Panc1 (cell line): Measurements from ENCODE around the gene TACC2. TPM values are rescaled to one million over a fixed set of nuclear protein-coding genes. Genes with fewer than 3 reads are reported as not detected.

ENCODE experiments used
- ATAC-seq: fragments of 200-7000 bp; cut with Tn5 transposase; 2 replicates; pipeline ENCODE4 v1.9.1; 2020; ENCODE audit warnings: mild to moderate bottlenecking, moderate library complexity
- BruUV-seq: library from RNA; stranded (reverse); fragments of 400-500 nt; replicated peaks from 2 replicates; lab custom pipeline; 2021; lab: Mats Ljungman, UMichigan
- CTCF ChIA-PET: fragments of 300-600 bp; sonication (Branson Sonifier 250); formaldehyde crosslinking; loops from one replicate; lab custom pipeline; 2022; ENCODE audit warnings: antibody characterized with exemption; lab: Charles Lee
- POLR2A ChIA-PET: fragments of 300-600 bp; sonication (Branson Sonifier 250); formaldehyde crosslinking; loops from one replicate; lab custom pipeline; 2022; ENCODE audit warnings: antibody characterized with exemption; lab: Charles Lee
- DNase-seq: peaks from one replicate; pipeline ENCODE4 v3.0.0-alpha.2; 2010; ENCODE audit warnings: low read depth, low spot score
- H3K27ac ChIP-seq: 2 replicates; pipeline ENCODE4 v1.5.1; 2011; ENCODE audit warnings: mild to moderate bottlenecking, low read length, inconsistent platforms
- H3K27me3 ChIP-seq: fragments of 200-500 bp; sonication (Bioruptor generic); 2 replicates; pipeline ENCODE4 v1.6.0; 2014; ENCODE audit warnings: low read length, inconsistent platforms; ENCODE audit not compliant: control insufficient read depth, insufficient read depth
- H3K36me3 ChIP-seq: fragments of 200-500 bp; sonication (Bioruptor generic); 2 replicates; pipeline ENCODE4 v1.5.1; 2014; ENCODE audit warnings: inconsistent platforms, mild to moderate bottlenecking, low read length, moderate library complexity; ENCODE audit not compliant: control insufficient read depth, insufficient read depth
- H3K4me1 ChIP-seq: 2 replicates; pipeline ENCODE4 v1.5.1; 2011; ENCODE audit warnings: inconsistent platforms, mild to moderate bottlenecking, low read length, moderate library complexity; ENCODE audit not compliant: control insufficient read depth, insufficient read depth
- H3K4me3 ChIP-seq, 2 experiments: 2 replicates each; pipeline ENCODE4 v1.5.1; 2011 to 2012; ENCODE audit warnings: low read depth in 2 of 2, low read length in 2 of 2, mild to moderate bottlenecking in 2 of 2, inconsistent platforms in 1 of 2, moderate library complexity in 1 of 2
- H3K9me3 ChIP-seq: fragments of 200-500 bp; sonication (Bioruptor generic); 2 replicates; pipeline ENCODE4 v1.5.1; 2014; ENCODE audit warnings: low read depth, mild to moderate bottlenecking, inconsistent platforms, low read length, moderate library complexity; ENCODE audit not compliant: control insufficient read depth, insufficient read depth
- POLR2AphosphoS5 ChIP-seq: IDR thresholded peaks from 2 replicates; pipeline ENCODE4 v1.6.1; 2012; ENCODE audit warnings: mild to moderate bottlenecking, low read depth, low read length, moderate library complexity
- SIN3A ChIP-seq: IDR thresholded peaks from 2 replicates; pipeline ENCODE4 v1.6.1; 2012; ENCODE audit warnings: low read depth, mild to moderate bottlenecking, low read length, moderate library complexity, borderline replicate concordance; ENCODE audit not compliant: insufficient read depth
- TCF7L2 ChIP-seq: IDR thresholded peaks from 2 replicates; pipeline ENCODE4 v1.6.1; 2011; ENCODE audit warnings: mild to moderate bottlenecking, low read depth, low read length, inconsistent platforms
- in situ Hi-C: cut with HindIII; loops from 2 replicates; pipeline ENCODE4 v1.10.0; 2016; ENCODE audit warnings: low sequenced_read_pairs, low pct_unique_long_range_greater_than_20kb
- intact Hi-C: fragments of 100-400 bp; cut with micrococcal nuclease; formaldehyde crosslinking; loops from one replicate; pipeline ENCODE4 v1.10.0; 2022; ENCODE audit not compliant: unreplicated experiment
- total RNA-seq: library from RNA; stranded (reverse); gene quantifications from one replicate; pipeline ENCODE4 v1.2.1, GENCODE V29; 2021; ENCODE audit not compliant: unreplicated experiment
- TF ChIP-seq, protein P1 (sequence below): fragments of 450-650 bp; IDR thresholded peaks from 2 replicates; pipeline ENCODE4 v1.5.1; 2017; ENCODE audit warnings: mild to moderate bottlenecking
- TF ChIP-seq, protein P2 (sequence below), 2 experiments: IDR thresholded peaks; 2 replicates each; pipeline ENCODE4 v1.6.1; 2011 to 2012; ENCODE audit warnings: low read depth in 2 of 2, control low read depth in 1 of 2, low read length in 1 of 2, mild to moderate bottlenecking in 1 of 2, moderate library complexity in 1 of 2; ENCODE audit not compliant: insufficient read depth in 1 of 2

TACC2 gene
- total RNA-seq, 1 experiment from 2014 or later, result 133 TPM

DNA sequence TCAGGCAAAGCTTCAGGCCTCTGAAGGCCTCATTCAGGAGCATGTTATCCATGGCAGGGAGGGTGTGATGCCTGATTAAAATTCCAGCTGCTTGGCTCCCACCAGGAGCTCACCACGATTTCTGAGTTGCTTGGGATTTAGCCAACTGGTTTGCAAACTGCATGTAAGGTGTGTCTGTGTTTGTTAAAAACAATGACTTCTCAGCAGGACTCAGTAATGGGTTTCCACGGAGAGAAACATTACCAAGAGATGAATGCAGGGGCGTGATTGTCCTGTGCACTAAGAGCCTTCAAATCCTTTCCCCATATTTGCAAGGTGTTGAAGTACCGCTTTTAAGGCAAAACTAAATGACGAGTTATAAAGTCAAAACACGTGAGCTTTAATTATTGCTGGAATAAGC is 193.3 kb downstream of the TACC2 start:
- no peaks in the 10 kb centered on the region for H3K36me3 ChIP-seq
- CTCF ChIA-PET, result no interaction called here
- DNase-seq, result no peak
- no peak overlapping the region for H3K4me3 ChIP-seq
- in situ Hi-C loops, result no loop called here
- H3K9me3 ChIP-seq, result no peaks in the 10 kb centered on the region
- POLR2A ChIA-PET, result no interaction called here
- intact Hi-C loops, result no loop called here
- no TSS peak for BruUV-seq
- ATAC-seq, result peak; percentile 21; the same call in 1 of the 2 replicates
- TF ChIP-seq TCF7L2 (no peak), POLR2AphosphoS5 (no peak), SIN3A (no peak)
- TF ChIP-seq, protein P1, sequence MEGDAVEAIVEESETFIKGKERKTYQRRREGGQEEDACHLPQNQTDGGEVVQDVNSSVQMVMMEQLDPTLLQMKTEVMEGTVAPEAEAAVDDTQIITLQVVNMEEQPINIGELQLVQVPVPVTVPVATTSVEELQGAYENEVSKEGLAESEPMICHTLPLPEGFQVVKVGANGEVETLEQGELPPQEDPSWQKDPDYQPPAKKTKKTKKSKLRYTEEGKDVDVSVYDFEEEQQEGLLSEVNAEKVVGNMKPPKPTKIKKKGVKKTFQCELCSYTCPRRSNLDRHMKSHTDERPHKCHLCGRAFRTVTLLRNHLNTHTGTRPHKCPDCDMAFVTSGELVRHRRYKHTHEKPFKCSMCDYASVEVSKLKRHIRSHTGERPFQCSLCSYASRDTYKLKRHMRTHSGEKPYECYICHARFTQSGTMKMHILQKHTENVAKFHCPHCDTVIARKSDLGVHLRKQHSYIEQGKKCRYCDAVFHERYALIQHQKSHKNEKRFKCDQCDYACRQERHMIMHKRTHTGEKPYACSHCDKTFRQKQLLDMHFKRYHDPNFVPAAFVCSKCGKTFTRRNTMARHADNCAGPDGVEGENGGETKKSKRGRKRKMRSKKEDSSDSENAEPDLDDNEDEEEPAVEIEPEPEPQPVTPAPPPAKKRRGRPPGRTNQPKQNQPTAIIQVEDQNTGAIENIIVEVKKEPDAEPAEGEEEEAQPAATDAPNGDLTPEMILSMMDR, result no peak
- TF ChIP-seq, protein P2, sequence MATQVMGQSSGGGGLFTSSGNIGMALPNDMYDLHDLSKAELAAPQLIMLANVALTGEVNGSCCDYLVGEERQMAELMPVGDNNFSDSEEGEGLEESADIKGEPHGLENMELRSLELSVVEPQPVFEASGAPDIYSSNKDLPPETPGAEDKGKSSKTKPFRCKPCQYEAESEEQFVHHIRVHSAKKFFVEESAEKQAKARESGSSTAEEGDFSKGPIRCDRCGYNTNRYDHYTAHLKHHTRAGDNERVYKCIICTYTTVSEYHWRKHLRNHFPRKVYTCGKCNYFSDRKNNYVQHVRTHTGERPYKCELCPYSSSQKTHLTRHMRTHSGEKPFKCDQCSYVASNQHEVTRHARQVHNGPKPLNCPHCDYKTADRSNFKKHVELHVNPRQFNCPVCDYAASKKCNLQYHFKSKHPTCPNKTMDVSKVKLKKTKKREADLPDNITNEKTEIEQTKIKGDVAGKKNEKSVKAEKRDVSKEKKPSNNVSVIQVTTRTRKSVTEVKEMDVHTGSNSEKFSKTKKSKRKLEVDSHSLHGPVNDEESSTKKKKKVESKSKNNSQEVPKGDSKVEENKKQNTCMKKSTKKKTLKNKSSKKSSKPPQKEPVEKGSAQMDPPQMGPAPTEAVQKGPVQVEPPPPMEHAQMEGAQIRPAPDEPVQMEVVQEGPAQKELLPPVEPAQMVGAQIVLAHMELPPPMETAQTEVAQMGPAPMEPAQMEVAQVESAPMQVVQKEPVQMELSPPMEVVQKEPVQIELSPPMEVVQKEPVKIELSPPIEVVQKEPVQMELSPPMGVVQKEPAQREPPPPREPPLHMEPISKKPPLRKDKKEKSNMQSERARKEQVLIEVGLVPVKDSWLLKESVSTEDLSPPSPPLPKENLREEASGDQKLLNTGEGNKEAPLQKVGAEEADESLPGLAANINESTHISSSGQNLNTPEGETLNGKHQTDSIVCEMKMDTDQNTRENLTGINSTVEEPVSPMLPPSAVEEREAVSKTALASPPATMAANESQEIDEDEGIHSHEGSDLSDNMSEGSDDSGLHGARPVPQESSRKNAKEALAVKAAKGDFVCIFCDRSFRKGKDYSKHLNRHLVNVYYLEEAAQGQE (IDR thresholded peaks at IDR 0.05; ENCODE audit: insufficient read depth in 1 of 2, low read depth in 2 of 2, low read length in 1 of 2), result no peak
- no peaks in the 10 kb centered on the region for H3K27me3 ChIP-seq
- H3K27ac ChIP-seq, result peak overlapping the region; percentile 70
- H3K4me1 ChIP-seq, result peaks cover 37% of the 10 kb centered on the region

DNA sequence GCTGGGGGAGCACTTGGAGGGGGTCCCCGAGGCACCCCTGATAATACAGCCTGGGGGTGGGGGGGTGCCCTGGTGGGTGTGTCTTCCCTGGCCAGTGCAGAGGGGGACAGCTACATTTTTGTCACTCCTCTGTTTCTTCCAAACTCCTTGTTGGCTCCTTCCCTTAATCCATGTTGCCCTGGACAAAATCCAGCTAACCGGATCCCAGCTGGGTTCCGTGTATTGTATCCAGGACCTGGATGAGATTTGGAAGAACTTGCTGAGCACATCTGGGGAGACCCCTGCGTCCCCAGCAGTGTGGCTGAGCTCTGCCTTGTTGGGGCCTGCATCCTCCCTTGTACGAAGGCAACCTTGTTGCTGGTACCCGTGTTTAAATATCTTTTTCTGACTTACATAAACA is 195.3 kb downstream of the TACC2 start:
- Histone ChIP-seq H3K9me3 (no peaks in the 10 kb centered on the region), H3K36me3 (no peaks in the 10 kb centered on the region), H3K4me1 (peaks cover 43% of the 10 kb centered on the region), H3K27ac (peak overlapping the region; percentile 70), H3K27me3 (no peaks in the 10 kb centered on the region), H3K4me3 (no peak overlapping the region)
- no TSS peak for BruUV-seq
- intact Hi-C loops (no loop called here), in situ Hi-C loops (no loop called here)
- DNase-seq, result no peak
- TF ChIP-seq POLR2AphosphoS5 (no peak), SIN3A (no peak), TCF7L2 (no peak)
- TF ChIP-seq, protein P1, result no peak
- TF ChIP-seq, protein P2 (IDR thresholded peaks at IDR 0.05; ENCODE audit: insufficient read depth in 1 of 2, low read depth in 2 of 2, low read length in 1 of 2), result no peak
- ATAC-seq, result no peak
- ChIA-PET POLR2A (interaction anchor here (0.6 kb wide), 1 partner anchor 60 kb away, joined by 5 read pairs; no protein-coding TSS in a partner anchor), CTCF (no interaction called here)
